ENCODE results near the gene NDUFB6.
A peak's percentile ranks its signal among the peaks of the same experiment; 100 is the strongest.

DNA sequence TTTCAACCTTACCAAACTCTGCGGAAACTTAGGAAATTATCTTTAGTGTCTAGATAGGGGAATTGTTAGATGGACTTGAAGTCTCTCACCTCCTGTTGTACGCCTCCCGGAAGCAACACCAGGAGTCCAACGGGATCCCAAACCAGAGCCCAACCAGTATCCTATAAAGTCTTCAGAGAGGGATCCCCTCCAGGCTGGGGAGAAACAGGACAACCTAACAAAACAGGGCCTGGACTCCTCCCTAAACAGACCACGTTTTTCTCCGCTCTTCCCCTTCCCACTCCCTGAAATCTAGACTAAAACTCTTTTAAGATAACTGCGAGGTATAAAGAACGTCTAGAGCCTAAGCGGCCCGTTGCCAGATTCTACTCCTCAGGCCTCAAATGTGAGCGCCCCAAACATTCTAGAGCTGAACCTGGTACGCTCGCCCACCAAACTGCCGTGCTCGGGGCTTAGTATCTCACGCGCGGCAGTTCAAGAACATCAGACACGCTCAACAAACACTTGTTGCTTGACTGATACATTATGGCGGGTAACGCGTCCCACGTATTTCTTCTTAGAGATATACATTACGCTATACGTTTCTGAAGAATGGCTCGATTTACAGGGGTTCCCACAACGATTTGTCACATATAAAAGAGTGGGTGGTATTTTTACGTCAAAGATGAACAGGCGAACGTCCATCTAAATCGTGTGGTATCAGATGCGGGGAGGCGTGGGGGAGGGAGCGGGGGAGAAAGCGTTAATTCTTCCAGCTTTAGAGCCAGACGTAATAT, 21.5 kb downstream of the NDUFB6 start:
- TF ChIP-seq TAF1 (conservative IDR thresholded peaks at IDR 0.05) (no peak), EGR1 (IDR thresholded peaks at IDR 0.05; ENCODE audit: low read depth in 2 of 2) (no peak), REST (IDR thresholded peaks at IDR 0.05) (peak; percentile 21)
- TF ChIP-seq, protein P1, sequence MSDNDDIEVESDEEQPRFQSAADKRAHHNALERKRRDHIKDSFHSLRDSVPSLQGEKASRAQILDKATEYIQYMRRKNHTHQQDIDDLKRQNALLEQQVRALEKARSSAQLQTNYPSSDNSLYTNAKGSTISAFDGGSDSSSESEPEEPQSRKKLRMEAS (IDR thresholded peaks at IDR 0.05), result peak; percentile 24
- TF ChIP-seq, protein P2, sequence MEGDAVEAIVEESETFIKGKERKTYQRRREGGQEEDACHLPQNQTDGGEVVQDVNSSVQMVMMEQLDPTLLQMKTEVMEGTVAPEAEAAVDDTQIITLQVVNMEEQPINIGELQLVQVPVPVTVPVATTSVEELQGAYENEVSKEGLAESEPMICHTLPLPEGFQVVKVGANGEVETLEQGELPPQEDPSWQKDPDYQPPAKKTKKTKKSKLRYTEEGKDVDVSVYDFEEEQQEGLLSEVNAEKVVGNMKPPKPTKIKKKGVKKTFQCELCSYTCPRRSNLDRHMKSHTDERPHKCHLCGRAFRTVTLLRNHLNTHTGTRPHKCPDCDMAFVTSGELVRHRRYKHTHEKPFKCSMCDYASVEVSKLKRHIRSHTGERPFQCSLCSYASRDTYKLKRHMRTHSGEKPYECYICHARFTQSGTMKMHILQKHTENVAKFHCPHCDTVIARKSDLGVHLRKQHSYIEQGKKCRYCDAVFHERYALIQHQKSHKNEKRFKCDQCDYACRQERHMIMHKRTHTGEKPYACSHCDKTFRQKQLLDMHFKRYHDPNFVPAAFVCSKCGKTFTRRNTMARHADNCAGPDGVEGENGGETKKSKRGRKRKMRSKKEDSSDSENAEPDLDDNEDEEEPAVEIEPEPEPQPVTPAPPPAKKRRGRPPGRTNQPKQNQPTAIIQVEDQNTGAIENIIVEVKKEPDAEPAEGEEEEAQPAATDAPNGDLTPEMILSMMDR (IDR thresholded peaks at IDR 0.05; ENCODE audit: low read depth, low read length, missing input control), result no peak
